ENCODE data around the gene DIAPH2. TPM values are rescaled to one million over a fixed set of nuclear protein-coding genes. Genes with fewer than 3 reads are reported as not detected.

Gene DIAPH2
- total RNA-seq, 1 experiment from 2014 or later: 0.10 TPM

DNA sequence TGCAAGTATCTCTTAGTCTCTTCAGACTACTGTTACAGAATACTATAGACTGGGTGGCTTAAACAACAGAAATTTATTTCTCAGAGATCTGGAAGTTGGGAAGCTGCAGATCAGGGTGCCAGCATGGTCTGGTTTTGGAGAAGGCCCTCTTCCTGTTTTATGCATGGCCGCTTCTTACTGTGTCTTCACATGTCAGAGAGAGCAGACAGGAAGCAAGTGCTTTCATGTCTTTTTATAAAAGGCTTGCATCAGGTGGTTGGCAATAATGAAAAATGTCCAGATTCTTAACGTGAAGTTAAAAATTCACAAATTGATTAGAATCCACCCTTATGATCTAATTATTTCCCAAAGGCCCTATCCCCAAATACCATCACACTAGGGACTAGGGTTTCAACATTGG lies 484.0 kb downstream of the DIAPH2 start:
- DNase-seq (ENCODE audit: low read depth): no peak

DNA sequence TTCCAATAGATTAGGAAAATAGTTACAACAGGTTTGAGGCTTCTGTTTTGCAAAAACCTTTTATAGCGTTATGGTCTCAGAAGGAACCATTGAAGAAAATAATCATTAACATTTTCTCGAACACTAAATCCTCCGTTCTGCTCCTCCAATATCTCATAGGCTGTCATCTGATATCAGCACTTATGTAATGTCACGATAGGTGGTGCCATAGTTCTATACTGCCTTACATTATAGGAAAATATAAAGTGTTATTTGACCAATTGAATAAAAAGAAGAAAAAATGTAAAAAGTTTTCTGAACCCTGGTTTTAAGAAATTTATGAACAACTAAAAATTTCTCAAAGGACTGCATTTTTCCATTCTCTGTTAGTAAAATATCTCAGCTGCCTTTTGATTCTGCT lies 490.5 kb downstream of the DIAPH2 start:
- no peak for DNase-seq (ENCODE audit: low read depth)

DNA sequence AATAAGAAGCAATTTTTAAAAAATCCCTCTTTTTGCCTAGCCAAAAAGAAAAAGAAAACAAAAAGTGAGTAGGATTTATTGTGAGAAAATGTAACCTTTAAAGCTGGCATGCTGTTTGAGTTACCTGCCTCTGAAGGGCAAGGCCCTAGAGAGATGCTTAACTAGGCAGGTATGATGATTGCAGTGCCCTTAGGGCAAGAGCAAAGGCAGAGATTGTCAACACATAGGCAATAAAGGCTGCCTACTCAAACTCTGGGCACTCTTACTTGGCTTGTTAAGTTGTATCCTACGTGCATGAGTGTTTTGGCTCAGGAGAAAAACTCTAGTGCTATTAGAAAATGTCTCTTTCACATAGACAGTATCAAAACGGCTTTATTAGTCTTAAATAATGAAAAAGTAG lies 505.0 kb downstream of the DIAPH2 start:
- DNase-seq (ENCODE audit: low read depth): no peak

DNA sequence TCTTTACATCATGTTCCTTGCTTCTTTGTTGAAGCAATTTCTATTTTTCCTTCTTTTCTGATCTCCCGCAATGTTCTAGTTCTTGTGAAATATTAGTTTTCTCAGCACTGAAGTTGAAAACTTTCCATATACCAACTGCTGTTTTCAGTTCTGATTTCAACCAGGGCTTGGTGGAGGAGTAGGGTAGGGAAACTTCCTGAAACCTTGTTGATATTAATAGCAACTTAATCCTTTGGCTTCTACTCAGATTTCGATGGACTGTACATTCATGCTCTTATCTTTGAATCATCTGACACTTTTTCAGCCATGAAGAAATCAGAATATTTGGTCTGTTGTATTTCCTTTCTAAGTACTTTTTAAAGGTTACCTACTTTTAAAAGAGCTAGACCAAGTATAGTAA lies 514.9 kb downstream of the DIAPH2 start:
- DNase-seq (ENCODE audit: low read depth): no peak

DNA sequence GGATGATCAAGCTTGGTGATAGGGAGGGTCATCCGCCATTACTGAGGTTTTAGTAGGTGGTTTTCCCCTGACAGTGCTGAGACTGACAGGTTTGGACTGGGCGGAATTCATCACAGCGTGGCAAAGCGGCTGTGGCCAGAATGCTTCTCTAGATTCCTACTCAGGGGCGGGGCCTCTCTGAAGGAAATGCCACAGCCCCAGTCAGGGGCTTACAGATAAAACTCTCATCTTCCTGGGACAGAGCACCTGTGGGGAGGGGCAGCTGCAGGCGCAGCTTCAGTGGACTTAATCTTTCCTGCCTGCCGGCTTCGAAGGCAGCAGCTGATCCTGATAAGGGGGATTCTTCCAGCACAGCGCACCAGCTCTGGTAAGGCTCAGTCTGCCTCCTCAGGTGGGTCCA lies 515.8 kb downstream of the DIAPH2 start:
- no peak for DNase-seq (ENCODE audit: low read depth)

DNA sequence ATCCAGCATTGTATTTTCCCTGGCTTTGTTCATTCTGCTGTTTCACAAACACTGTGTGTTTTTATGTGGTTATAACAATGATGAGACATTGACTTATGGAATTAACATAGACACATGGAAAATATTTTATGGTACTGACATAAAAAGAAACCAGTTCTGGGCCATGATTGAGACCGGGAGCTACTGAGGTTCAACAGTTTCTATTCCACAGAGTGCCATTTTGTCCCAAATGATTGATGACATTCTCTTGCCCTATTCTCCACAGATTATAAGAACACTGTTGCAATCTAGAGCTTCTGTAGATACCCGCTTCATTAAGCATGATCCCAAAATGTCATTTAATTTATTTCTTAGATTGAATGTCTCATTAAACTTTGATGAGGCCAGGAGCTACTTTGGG lies 525.9 kb downstream of the DIAPH2 start:
- no peak for DNase-seq (ENCODE audit: low read depth)

DNA sequence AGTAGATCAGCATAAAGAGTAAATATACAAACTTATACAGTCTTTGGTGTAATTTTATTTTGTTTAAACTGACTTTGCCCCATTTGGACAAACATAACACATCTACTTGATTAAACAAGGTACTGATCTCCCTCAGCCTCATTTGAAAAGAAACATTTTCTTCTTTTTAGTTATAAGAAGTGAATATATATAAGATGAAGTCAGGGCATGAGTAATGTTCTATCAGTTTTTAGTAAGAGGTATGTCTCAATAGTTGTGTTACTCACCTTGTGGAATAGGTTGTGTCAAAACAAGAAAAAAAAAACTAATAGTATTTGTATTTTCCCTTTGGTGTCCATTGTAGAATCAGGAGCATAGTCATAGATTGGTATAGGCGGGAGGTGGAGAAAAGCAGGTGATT lies 526.4 kb downstream of the DIAPH2 start:
- DNase-seq (ENCODE audit: low read depth): no peak

DNA sequence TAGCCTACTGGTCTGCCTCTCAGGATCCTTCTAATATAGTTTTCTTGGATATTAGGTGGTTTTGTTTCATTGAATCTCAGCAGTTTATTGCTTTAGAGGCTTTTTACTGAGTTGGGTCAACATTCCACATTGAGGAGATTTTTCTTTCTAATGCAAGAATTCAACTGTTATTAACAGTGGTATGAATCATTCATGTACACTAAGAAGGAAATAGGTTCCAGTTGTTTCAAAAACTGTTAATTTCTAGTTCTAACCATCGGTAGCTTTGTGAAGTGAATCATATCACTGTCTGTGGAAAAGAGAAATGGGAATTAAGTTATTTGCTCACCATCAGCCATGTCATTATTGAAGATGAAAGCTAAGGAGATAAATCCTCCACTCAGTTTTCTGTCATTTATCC lies 530.5 kb downstream of the DIAPH2 start:
- no peak for DNase-seq (ENCODE audit: low read depth)

DNA sequence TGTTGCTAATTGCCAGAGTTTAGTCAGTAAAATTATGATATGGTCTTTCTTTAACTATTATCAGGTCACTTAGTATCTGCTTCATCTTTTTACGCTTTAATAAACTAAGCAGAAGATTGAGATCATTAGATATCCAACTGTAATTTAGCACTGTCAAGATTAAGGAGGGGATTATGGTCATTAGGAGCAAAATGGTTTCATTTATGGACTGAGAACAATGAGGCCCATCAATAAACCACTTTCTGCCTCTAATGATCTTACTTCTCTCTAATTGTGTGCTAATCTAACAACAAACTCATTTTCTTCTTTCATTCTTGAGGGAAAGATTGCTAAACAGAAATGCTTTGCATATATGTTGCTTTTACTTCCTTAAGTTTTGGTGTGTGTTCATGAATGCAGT lies 539.5 kb downstream of the DIAPH2 start:
- DNase-seq (ENCODE audit: low read depth): no peak

DNA sequence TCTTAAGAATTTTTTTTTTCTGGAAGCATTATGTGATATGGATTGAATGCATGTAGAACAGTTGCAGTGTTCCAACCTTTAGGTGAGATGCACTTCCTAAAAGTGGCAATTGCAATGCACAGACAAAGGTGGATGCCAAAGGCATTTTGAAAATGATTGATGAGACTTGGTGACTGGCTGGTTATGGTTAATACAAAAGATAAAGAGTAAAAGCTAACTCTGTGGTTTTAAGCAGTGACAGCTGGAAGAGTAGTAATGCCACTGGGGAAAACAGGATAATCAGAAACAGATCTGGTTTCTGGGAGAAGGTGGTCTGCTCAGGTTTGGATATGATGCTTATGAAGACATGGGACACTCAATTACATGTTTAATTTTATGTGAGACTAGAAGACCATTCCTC lies 544.7 kb downstream of the DIAPH2 start:
- no peak for DNase-seq (ENCODE audit: low read depth)

DNA sequence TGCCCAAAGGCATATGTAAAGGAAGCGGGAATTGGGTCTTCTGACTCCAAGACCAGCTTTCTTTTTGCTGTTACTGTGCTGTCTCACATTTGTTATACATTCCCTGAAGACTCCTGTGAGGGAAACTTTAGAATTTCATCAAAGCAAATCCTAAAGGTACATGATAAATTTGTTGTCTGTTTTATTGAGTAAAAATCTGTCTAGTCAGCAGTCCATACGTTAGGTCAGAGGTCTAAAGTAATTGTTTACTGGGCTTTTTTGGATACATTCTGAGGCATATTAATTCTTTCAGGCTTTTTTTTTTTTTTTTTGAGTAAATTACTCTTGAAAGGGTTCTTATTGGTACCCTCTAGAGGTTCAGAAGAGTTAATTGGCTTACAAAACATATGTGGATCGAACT lies 546.3 kb downstream of the DIAPH2 start:
- no peak for DNase-seq (ENCODE audit: low read depth)

DNA sequence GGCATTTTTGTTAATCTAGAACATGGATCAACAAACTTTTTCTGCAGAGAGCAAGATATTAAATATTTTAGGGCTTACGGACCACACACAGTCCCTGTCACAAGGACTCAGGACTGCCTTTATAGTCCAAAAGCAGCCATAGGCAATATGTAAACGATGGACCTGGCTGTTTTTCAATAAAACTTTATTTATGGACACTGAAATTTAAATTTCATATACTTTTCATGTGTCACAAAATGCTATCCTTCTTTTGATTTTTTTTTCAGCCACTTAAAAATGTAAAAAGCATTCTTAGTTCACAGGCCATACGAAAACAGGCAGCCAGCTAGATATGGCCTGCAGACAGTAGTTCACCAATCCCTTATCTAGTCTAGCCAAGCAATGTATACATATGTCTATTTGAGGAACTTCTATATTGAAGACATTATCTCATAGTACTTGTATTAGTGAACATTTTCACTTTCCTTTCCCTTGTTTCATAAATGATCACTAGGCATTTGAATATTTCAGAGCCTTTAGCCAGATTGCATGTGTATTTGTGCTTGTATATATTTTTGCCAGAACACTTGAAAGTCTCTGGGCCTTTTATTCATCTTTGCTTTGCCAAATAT lies 549.9 kb downstream of the DIAPH2 start:
- no peak for DNase-seq (ENCODE audit: low read depth)

DNA sequence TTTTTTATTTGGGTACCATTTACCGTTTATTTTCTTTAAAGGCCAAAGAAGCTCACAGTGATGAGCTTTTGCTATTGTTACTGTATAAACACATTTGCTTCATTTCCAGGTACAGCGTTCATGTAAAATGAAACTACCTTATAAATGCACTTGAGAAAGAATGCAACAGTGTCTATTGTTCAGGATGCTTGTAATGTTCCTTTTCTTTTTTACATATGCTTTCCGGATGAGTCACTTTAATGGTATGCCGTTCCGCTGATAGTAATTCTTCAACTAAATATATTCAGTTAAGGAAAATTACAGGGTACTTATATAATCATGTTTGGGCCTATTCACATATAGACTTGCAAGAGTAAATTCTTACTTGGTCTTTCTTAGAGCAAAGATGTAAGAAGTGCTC lies 554.0 kb downstream of the DIAPH2 start:
- peak; percentile 17 for DNase-seq (ENCODE audit: low read depth)

DNA sequence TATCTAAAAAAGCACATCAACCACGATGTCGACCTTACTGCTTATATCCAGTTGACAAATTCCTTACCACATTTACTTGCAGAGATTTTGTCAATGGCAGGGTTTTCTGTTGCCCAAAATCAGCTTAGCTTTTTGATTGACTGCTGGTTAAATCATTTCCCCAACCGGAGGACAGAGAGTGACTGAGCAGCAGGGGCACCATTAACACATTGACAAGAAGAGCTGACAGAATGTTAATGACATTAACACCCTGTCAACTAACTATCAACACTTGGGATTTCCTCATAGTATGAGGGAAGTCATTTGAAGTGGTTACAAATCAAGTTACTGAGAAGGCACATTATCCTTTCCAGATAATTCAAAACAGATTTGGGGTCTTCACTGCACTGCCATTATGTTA lies 567.5 kb downstream of the DIAPH2 start:
- DNase-seq (ENCODE audit: low read depth): no peak

DNA sequence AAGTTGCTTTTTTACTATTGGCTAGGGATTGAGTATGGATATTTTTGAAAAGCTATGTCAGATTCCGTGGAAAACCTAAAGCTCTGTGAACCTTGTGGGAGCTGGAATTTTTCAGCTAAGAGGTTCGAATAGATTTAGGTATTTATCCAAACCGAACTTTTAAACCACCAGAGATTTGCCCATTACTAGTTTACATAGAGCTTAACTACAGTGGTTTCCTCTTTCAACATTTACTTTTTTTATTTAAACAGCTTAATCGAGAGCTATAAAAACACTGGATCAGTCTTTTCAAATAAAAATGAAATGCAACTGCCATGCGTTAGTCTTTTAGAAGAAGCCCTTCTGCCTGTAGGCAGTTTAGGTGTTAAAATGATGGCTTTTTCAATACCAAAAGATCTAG lies 576.0 kb downstream of the DIAPH2 start:
- no peak for DNase-seq (ENCODE audit: low read depth)

DNA sequence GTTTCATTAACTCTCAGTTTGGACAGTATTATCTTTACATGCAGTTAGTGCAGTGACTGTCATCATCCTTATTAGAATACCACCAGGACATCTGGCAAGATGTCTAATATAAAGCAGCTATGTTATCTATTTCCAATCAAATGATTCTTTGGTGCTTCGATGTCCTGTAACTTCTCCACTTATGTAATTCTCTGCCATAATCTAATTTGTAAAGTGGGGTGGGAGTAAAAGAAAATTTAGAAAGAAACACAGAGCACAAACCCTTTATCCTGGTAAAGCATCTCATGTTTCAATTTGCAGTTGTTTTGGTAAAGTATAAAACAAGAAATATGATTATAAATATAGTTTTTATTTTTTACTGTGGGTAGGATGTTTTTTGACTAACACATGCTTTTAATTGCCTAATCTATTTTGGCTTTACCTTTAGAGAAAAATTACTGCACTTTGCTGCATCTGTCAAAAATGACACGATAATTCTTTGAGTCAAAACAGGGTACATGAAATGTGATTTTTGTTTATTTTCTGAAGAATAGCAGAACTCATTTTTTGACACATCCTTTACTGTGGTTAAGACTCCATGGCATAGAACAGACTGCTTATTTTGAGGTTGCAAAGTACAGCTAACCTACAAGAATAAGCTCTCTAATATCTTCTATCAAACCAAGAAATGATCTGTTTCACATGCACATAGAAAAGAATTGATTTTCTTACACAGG lies 581.9 kb downstream of the DIAPH2 start:
- no peak for DNase-seq (ENCODE audit: low read depth)

DNA sequence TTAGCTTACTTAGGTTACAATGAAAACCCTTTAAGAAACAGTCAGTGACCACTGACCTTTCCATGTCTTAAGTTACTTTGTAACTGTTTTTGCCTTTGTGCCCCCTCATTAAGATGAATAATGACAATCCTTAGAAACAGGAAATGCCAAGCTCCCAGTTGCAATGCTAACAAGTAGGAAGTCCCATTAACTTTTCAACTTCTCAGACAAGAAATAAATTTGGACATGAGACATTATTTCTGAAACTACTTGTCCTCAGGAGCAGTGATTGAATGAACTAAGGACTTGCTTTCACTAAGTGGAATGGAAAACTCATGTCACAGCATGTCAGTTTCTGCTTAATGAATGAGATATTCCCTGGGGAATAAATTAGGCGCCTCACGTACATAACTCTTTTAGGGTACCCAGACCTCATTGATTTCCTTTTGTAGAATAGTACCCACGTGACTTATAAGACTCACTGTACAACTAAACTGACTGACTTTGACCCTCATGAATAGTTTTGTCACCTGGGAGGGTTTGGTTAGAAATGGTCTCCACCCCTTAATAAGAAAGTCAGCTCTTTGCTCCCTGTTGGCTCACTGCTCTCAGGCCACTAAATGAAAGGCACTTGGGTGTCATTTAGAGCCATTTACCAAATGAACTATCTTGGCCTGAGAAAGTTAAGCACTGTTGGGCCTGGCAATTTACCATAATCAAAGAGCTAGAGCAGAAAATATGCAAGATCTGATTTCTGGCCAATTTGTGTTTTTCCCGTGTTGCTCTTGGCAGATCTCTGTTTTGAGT lies 582.9 kb downstream of the DIAPH2 start:
- DNase-seq (ENCODE audit: low read depth): peak; percentile 4

DNA sequence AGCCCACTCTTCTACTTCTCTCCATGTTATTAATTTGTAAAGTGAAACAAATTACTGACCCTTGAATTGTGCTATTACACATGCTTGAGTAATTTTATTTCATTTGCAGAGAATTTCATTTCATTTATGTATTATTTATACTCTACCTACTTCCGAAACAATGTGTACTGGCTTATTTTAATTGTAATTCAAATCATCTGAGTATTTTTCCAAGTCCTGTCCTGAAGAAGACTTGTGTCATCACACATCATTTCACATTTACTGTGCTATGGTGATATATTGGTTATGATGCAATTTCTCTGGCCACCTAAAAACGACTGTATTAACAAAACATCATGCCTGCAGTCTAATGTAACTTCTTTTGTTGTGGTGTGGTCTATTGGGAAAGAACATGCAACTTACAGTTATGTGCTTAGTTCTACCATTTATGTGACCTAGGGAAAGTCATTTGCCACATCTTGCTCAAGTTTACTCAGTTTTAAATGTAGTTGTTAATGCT lies 583.6 kb downstream of the DIAPH2 start:
- DNase-seq (ENCODE audit: low read depth): no peak

DNA sequence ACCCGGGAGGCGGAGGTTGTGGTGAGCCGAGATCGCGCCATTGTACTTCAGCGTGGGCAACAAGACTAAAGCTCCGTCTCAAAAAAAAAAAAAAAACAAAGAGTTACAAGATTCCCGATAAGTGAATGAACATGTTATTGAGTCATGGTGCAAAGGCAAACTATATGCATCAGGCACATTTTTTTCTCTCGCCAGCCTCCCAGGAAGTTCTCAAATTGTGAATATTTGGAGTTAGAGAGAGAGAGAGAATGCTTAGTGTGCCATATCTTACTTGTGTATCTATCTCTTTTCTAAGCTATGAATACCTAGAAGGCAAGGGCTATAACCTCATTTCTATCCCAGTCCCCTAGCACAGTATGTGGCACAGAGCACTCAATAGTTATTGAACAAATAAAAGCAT lies 599.9 kb downstream of the DIAPH2 start:
- DNase-seq (ENCODE audit: low read depth): no peak

DNA sequence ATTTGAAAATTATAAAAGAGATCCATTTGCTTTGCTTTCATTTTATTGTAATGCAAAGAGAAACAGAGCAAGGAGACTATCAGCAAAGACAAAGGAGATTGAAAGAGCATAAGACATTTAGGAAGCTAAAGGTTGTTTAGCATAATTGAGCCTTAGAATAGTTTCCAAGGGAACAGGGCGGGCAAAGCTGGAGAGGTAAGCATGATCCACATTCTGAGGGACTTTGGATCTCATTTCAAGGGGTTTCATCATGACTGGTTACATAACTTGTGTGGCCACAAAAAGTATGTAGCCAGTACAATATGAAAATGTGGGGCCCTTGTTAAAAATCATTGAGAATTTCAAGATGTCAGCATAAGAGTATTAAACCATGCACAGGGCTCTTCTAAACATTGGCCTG lies 605.6 kb downstream of the DIAPH2 start:
- no peak for DNase-seq (ENCODE audit: low read depth)

DNA sequence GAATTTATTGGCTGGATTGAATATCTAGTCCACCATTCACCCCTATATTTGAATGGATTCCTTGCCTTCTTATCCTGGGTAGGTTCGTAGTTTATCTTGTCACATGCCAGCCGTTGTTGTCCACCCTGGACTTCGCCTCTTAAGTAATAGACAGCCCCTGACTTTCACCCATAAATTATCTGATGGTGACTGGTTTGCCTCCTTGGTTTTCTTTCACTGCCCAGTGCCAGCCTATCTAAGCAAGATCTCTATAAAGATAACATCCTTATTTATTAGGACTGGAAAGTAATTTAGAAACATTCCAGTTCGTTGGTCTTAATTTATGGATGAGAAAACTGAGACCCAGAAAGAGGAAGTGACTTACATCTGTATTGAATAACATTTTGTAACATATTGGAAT lies 609.4 kb downstream of the DIAPH2 start:
- peak; percentile 25 for DNase-seq (ENCODE audit: low read depth)

DNA sequence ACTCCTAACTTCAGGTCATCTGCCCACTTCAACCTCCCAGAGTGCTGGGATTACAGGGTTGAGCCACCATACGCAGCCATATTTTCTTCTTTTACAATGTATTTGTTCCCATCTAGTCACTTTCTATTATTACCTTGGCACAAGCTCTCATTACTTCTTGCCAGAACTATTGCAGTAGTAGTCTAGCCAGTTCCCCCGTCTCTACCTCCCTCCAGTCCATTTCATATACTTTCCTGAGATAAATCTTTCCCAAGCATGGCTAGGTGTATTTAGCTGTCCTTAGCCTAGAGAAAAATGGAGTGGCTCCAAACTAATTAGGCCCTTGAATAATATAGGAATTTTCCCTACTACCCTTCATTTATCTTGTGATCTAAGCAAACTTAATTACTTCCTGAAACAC lies 611.3 kb downstream of the DIAPH2 start:
- DNase-seq (ENCODE audit: low read depth): no peak
